SK-N-SH (cell line): ENCODE results near the gene RPH3AL. TPM values are rescaled to one million over a fixed set of nuclear protein-coding genes. Genes with fewer than 3 reads are reported as not detected.
A peak's percentile ranks its signal among the peaks of the same experiment; 100 is the strongest.

ENCODE experiments used
- CTCF ChIA-PET: fragments of 300-600, 350-600 bp; formaldehyde crosslinking; extraction: SDS; loops from one replicate; lab custom pipeline; 2021; lab: Yijun Ruan, JAX
- POLR2A ChIA-PET: fragments of 350-600 bp; sonication (Branson Sonifier 250); formaldehyde crosslinking; extraction: SDS; loops from one replicate; lab custom pipeline; 2020; ENCODE audit warnings: antibody characterized with exemption, inconsistent platforms; lab: Yijun Ruan, JAX
- DNase-seq: peaks from one replicate; pipeline ENCODE4 v3.0.0; 2012
- H2AFZ ChIP-seq: fragments of 200-600 bp; sonication (generic); 2 replicates; pipeline ENCODE4 v1.8.1; 2016; ENCODE audit warnings: antibody characterized with exemption, mild to moderate bottlenecking, low read depth
- H3F3A ChIP-seq: fragments of 200-600 bp; sonication (generic); replicated peaks from 2 replicates; pipeline ENCODE3; 2016; ENCODE audit warnings: antibody characterized with exemption, mild to moderate bottlenecking; ENCODE audit not compliant: insufficient read depth
- H3K27ac ChIP-seq, 2 experiments: fragments of 200-500 bp in 1 of 2; fragments of 200-600 bp in 1 of 2; sonication (Bioruptor generic) in 1 of 2; sonication (generic), shearing (Covaris generic) in 1 of 2; 2 replicates each; pipeline versions ENCODE4 v1.5.1 to v1.6.1; 2014 to 2016; ENCODE audit warnings: low read depth in 2 of 2, inconsistent platforms in 1 of 2, low read length in 1 of 2, mild to moderate bottlenecking in 1 of 2, mixed read lengths in 1 of 2
- H3K27me3 ChIP-seq: fragments of 200-600 bp; sonication (generic), shearing (Covaris generic); 2 replicates; pipeline ENCODE4 v1.6.1; 2016; ENCODE audit warnings: mixed run types; ENCODE audit not compliant: insufficient read depth
- H3K36me3 ChIP-seq, 2 experiments: fragments of 200-500 bp in 1 of 2; fragments of 200-600 bp in 1 of 2; sonication (Bioruptor generic) in 1 of 2; sonication (generic) in 1 of 2; replicated peaks in 1 of 2; 2 replicates each; pipeline versions ENCODE3 to v1.5.1; 2014 to 2016; ENCODE audit warnings: low read length in 1 of 2, mild to moderate bottlenecking in 1 of 2; ENCODE audit not compliant: insufficient read depth in 2 of 2, control insufficient read depth in 1 of 2
- H3K4me1 ChIP-seq, 2 experiments: fragments of 200-500 bp in 1 of 2; fragments of 200-600 bp in 1 of 2; sonication (Bioruptor generic) in 1 of 2; sonication (generic), shearing (Covaris generic) in 1 of 2; 2 replicates each; pipeline versions ENCODE4 v1.5.1 to v1.6.1; 2014 to 2016; ENCODE audit warnings: low read depth in 1 of 2, low read length in 1 of 2, mixed run types in 1 of 2; ENCODE audit not compliant: insufficient read depth in 2 of 2, control insufficient read depth in 1 of 2
- H3K4me2 ChIP-seq: fragments of 200-600 bp; sonication (generic), shearing (Covaris generic); 2 replicates; pipeline ENCODE4 v1.6.1; 2017; ENCODE audit warnings: mixed run types
- H3K4me3 ChIP-seq, 2 experiments: fragments of 200-500 bp in 1 of 2; fragments of 200-600 bp in 1 of 2; sonication (Bioruptor generic) in 1 of 2; sonication (generic), shearing (Covaris generic) in 1 of 2; 2 replicates each; pipeline versions ENCODE4 v1.5.1 to v1.8.1; 2014 to 2016; ENCODE audit warnings: low read depth in 2 of 2, inconsistent platforms in 1 of 2, low read length in 1 of 2, mild to moderate bottlenecking in 1 of 2, mixed read lengths in 1 of 2, moderate library complexity in 1 of 2
- H3K79me2 ChIP-seq: fragments of 200-600 bp; sonication (generic); 2 replicates; pipeline ENCODE4 v1.8.1; 2017; ENCODE audit warnings: mild to moderate bottlenecking; ENCODE audit not compliant: insufficient read depth
- H3K9ac ChIP-seq: fragments of 200-600 bp; sonication (generic); 2 replicates; pipeline ENCODE4 v1.6.1; 2017; ENCODE audit warnings: mixed run types
- H3K9me2 ChIP-seq: fragments of 200-600 bp; sonication (generic); 2 replicates; pipeline ENCODE4 v1.6.1; 2017; ENCODE audit warnings: mixed run types
- H3K9me3 ChIP-seq: fragments of 200-600 bp; sonication (generic); 2 replicates; pipeline ENCODE4 v1.6.1; 2017; ENCODE audit warnings: mixed run types, mild to moderate bottlenecking, moderate library complexity
- H4K20me1 ChIP-seq: fragments of 200-600 bp; sonication (generic); 2 replicates; pipeline ENCODE4 v1.6.1; 2017; ENCODE audit warnings: mild to moderate bottlenecking, mixed run types; ENCODE audit not compliant: insufficient read depth
- ELF1 ChIP-seq: IDR thresholded peaks from 2 replicates; pipeline ENCODE4 v1.4.0; 2012
- EP300 ChIP-seq, 2 experiments: IDR thresholded peaks; 2 replicates each; pipeline versions ENCODE4 v1.4.0 to v1.6.1; 2012; ENCODE audit warnings: borderline replicate concordance in 1 of 2, low read depth in 1 of 2, low read length in 1 of 2
- FOSL2 ChIP-seq: IDR thresholded peaks from 2 replicates; pipeline ENCODE4 v1.4.0; 2012; ENCODE audit warnings: low read depth, mild to moderate bottlenecking, moderate library complexity, borderline replicate concordance
- FOXM1 ChIP-seq: IDR thresholded peaks from 2 replicates; pipeline ENCODE4 v1.4.0; 2012; ENCODE audit warnings: low read depth, mild to moderate bottlenecking
- MEF2A ChIP-seq: IDR thresholded peaks from 2 replicates; pipeline ENCODE4 v1.4.0; 2012; ENCODE audit warnings: low read depth, borderline replicate concordance
- NFIC ChIP-seq: IDR thresholded peaks from 2 replicates; pipeline ENCODE4 v1.4.0; 2012; ENCODE audit warnings: borderline replicate concordance
- NRF1 ChIP-seq: IDR thresholded peaks from 2 replicates; pipeline ENCODE4 v1.6.1; 2012; ENCODE audit warnings: low read depth, mild to moderate bottlenecking, low read length
- RCOR1 ChIP-seq: fragments of 150-350 bp; IDR thresholded peaks from 2 replicates; pipeline ENCODE4 v1.6.1; 2017; ENCODE audit warnings: antibody characterized with exemption, low read length
- SIN3A ChIP-seq: IDR thresholded peaks from 2 replicates; pipeline ENCODE4 v1.6.1; 2012; ENCODE audit warnings: low read depth, mild to moderate bottlenecking, low read length, moderate library complexity, borderline replicate concordance
- TAF1 ChIP-seq: IDR thresholded peaks from 2 replicates; pipeline ENCODE4 v1.6.1; 2012; ENCODE audit warnings: low read depth, mild to moderate bottlenecking, low read length, moderate library complexity, borderline replicate concordance
- TCF12 ChIP-seq: IDR thresholded peaks from 2 replicates; pipeline ENCODE4 v1.4.0; 2012
- WGBS: methylation state at CpG from one replicate; pipeline ENCODE4 v1.1.6; 2017; ENCODE audit warnings: low lambda C conversion rate; 5-methylcytosine and 5-hydroxymethylcytosine counted together
- polyA plus RNA-seq, 3 experiments: library from polyadenylated mRNA; depleted of rRNA; stranded (reverse); fragments of >200 nt; gene quantifications; 2 replicates each; pipeline ENCODE4 v1.2.3, GENCODE V29; 2012
- TF ChIP-seq, protein P1 (sequence below): fragments of 200-600 bp; sonication (generic); IDR thresholded peaks from 2 replicates; pipeline ENCODE4 v1.6.1; 2017; ENCODE audit warnings: antibody characterized with exemption, mild to moderate bottlenecking, moderate library complexity
- TF ChIP-seq, protein P2 (sequence below): IDR thresholded peaks from 2 replicates; pipeline ENCODE4 v1.4.0; 2012; ENCODE audit warnings: low read depth, borderline replicate concordance
- TF ChIP-seq, protein P3 (sequence below): IDR thresholded peaks from 2 replicates; pipeline ENCODE4; 2012
- TF ChIP-seq, protein P4 (sequence below): fragments of 150-350 bp; IDR thresholded peaks from 2 replicates; pipeline ENCODE4 v1.6.1; 2016; ENCODE audit warnings: mild to moderate bottlenecking, low read depth, low read length

The RPH3AL gene
- polyA plus RNA-seq, 1 of the 3 experiments (the other 2 are of a cell fraction): 2.9 TPM

DNA sequence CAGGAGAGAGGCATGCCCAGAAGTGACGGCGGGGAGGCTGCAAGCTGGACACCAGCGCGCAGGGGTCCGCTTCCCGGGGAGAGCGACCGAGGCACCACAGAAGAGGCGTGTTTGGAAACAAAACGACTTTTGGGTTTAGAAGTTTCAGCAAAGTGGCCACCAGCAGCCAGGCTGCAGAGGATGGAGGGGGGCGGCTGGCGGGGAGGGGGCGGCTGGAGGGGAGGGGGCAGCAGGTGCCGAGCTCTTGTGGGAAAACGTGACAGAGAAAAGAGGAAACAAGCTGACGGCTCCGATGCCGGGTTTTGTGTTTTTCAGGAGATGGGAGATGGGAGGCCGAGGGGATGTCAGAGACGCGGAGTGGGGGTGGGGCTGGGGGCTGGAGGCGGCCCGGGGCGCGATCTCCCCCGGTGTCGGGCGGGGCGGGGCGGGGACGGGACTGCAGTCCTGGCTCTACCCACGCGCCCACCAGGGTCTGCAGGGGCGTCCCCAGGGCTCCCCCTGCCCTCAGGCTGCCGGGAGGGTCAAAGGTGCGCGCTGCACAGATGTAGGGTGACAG is 32.1 kb upstream of the RPH3AL start (continued):
- no peak for TF ChIP-seq MEF2A
- no peak for TF ChIP-seq NFIC
- TF ChIP-seq, protein P1, sequence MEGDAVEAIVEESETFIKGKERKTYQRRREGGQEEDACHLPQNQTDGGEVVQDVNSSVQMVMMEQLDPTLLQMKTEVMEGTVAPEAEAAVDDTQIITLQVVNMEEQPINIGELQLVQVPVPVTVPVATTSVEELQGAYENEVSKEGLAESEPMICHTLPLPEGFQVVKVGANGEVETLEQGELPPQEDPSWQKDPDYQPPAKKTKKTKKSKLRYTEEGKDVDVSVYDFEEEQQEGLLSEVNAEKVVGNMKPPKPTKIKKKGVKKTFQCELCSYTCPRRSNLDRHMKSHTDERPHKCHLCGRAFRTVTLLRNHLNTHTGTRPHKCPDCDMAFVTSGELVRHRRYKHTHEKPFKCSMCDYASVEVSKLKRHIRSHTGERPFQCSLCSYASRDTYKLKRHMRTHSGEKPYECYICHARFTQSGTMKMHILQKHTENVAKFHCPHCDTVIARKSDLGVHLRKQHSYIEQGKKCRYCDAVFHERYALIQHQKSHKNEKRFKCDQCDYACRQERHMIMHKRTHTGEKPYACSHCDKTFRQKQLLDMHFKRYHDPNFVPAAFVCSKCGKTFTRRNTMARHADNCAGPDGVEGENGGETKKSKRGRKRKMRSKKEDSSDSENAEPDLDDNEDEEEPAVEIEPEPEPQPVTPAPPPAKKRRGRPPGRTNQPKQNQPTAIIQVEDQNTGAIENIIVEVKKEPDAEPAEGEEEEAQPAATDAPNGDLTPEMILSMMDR: no peak
- no peak for TF ChIP-seq NRF1
- TF ChIP-seq FOXM1: no peak

DNA sequence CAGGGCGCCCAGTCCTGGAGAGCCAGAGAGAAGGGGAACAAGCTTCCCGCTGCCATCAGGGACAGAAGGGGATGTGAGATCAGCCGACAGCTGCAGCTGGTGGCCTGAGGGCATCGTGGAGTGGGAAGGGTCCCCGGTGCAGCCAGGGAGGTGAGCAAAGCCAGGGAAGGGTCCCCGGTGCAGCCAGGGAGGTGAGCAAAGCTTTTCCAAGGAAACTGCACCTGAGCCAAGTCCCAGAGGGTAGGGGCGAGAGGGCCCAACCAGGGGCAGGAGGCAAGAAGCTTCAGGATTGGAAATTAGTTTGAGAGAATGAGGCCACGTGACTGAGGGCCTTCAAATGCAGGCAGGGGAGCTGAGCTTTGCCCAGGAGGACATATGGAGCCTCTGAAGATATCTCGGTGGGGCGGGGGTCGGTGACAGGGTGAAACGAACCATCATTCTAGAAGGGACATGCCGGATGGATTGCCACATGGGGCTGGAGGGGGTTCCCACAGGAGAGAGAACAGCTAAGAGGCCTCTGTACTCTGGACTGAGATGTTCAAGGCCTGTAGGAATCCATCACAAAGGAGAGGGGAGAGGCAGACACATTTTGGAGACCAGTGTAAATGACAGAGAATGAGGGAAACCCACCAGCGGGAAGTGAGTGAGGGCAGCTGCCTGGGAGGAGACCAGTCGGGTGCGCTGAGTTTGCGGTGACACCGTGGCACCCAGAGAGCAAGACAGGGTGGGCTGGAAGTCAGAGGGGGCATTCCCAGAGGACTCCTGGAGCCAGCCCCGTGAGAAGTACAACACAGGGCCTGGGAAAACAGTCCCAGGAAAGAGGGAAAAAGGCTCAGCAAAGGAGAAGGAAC is 31.4 kb upstream of the RPH3AL start:
- no peaks in the 10 kb centered on the region for H3F3A ChIP-seq
- peak; percentile 40 for DNase-seq
- H3K36me3 ChIP-seq: no peaks in the 10 kb centered on the region
- H3K9me2 ChIP-seq: no peaks in the 10 kb centered on the region
- ChIA-PET POLR2A (interaction anchor here (0.6 kb wide), 1 partner anchor 12 kb away, joined by 4 read pairs; no protein-coding TSS in a partner anchor), CTCF (interaction anchor here (0.7 to 1.5 kb wide), 6 partner anchors 28 to 316 kb away, joined by 3 to 7 read pairs (median 4); no protein-coding TSS in a partner anchor)
- TF ChIP-seq FOSL2 (no peak), TCF12 (no peak), TAF1 (no peak), ELF1 (no peak), RCOR1 (no peak), EP300 (IDR thresholded peaks at IDR 0.05; ENCODE audit: borderline replicate concordance in 1 of 2, low read depth in 1 of 2, low read length in 1 of 2) (no peak), SIN3A (no peak)
- TF ChIP-seq, protein P2, sequence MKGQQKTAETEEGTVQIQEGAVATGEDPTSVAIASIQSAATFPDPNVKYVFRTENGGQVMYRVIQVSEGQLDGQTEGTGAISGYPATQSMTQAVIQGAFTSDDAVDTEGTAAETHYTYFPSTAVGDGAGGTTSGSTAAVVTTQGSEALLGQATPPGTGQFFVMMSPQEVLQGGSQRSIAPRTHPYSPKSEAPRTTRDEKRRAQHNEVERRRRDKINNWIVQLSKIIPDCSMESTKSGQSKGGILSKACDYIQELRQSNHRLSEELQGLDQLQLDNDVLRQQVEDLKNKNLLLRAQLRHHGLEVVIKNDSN: no peak
- TF ChIP-seq, protein P1: no peak
- TF ChIP-seq, protein P3, sequence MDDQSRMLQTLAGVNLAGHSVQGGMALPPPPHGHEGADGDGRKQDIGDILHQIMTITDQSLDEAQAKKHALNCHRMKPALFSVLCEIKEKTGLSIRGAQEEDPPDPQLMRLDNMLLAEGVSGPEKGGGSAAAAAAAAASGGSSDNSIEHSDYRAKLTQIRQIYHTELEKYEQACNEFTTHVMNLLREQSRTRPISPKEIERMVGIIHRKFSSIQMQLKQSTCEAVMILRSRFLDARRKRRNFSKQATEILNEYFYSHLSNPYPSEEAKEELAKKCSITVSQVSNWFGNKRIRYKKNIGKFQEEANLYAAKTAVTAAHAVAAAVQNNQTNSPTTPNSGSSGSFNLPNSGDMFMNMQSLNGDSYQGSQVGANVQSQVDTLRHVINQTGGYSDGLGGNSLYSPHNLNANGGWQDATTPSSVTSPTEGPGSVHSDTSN: no peak
- TF ChIP-seq, protein P4, sequence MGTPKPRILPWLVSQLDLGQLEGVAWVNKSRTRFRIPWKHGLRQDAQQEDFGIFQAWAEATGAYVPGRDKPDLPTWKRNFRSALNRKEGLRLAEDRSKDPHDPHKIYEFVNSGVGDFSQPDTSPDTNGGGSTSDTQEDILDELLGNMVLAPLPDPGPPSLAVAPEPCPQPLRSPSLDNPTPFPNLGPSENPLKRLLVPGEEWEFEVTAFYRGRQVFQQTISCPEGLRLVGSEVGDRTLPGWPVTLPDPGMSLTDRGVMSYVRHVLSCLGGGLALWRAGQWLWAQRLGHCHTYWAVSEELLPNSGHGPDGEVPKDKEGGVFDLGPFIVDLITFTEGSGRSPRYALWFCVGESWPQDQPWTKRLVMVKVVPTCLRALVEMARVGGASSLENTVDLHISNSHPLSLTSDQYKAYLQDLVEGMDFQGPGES: no peak
- no peak overlapping the region for H3K27ac ChIP-seq
- H3K4me1 ChIP-seq: peaks cover 5 to 22% of the 10 kb centered on the region in 2 experiments; a peak in 2 of 4 replicates
- no peak overlapping the region for H3K9ac ChIP-seq
- no peak overlapping the region for H3K4me3 ChIP-seq
- no peaks in the 10 kb centered on the region for H4K20me1 ChIP-seq
- WGBS: 83% methylated on average over 19 of the region's 19 CpGs
- H3K79me2 ChIP-seq: no peaks in the 10 kb centered on the region
- H3K9me3 ChIP-seq: no peaks in the 10 kb centered on the region
- H3K27me3 ChIP-seq: no peaks in the 10 kb centered on the region
- H2AFZ ChIP-seq: no peak overlapping the region
- no peak overlapping the region for H3K4me2 ChIP-seq
